GM21786 (cell line): ENCODE measurements around the gene EXOC3L2.
"Not testable (repeated sequence)": the region's sequence is repeated elsewhere in the genome, so short reads cannot be mapped to it uniquely, and the experiment has no call there.

Source experiments
- ATAC-seq: cut with Tn5 transposase; IDR thresholded peaks from one replicate; pipeline ENCODE4 v1.9.1; 2021; ENCODE audit not compliant: unreplicated experiment

The EXOC3L2 gene

DNA sequence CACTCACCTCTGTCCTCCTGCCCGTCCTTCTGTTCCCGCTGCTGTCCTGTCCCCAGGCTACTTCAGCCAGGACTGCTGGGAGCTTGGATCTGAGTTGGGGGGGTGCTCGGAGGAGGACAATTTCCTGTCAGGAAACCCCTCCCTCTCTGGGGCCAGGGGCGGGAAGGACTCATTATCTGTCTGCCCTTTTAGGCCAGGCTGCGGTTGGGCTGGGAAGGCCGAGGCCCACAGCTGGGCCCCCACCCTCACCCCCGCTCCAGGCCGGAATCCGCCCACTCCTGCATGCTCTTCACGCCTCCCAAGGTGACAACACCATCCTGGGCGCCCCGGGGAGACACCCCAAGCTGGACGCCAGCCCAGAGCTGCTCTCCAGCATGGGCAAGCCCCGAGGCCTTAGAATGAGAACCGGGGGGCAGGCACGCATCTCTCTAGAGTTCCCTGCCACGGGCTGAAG, at the start of gene EXOC3L2:
Gene EXOC3L2, minus strand, starts transcription at position 74 of the 454 bp plus-strand sequence. CDS start 6,362 bp downstream, outside the sequence.
- no peak for ATAC-seq

DNA sequence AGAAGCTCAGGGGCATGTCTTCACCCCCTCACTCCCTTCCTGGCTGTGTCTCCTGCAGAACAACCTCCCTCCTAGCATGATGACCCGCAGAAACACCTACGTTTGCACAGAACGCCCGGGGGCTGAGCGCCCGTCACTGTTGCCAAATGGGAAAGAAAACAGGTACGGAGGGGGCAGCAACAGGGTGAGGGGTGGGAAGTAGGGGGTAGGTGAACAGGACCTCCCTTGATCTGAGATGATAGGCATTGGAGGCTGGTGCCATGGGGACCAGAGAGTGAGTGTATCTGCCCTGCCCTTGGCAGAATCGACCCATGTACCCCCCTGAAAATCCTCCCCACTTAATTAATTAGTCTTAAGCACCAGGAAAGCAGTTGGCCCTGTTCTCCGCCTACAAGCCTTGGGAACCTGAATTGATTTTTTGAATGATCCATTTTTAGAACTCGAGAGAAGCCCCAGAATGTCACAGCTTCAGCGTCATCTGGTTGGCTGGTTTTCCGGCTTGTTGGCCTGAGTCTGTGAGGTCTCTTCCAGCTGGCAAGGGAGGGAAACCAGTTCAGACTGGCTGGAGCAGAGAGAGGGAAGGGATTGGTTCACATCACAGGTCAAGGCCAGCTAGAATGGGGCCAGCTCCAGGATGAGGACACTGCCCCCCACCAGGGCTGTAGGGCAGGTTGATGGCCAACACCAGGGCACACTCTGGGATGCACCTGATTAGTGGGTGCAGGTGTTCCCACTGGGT, 49.3 kb upstream of the EXOC3L2 start:
- no peak for ATAC-seq

DNA sequence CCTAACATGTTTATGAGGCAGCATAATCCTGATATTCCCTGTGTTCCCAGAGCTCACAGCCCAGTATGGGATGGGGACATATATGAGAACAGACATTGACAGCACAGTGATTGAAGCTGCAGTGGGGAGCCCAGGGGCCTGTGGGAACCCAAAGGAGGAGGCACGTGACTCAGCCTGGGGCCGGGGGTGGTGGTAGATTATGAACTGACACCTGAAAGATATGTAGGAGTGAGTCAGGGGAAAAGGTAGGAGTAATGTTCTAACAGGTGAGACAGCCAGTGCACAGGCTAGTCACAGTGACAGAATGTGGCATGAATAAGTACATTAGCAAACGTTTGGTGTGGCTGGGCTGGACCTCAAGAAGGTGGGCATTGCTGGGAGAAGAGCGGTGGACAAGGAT, 48.5 kb upstream of the EXOC3L2 start:
- ATAC-seq: no peak

DNA sequence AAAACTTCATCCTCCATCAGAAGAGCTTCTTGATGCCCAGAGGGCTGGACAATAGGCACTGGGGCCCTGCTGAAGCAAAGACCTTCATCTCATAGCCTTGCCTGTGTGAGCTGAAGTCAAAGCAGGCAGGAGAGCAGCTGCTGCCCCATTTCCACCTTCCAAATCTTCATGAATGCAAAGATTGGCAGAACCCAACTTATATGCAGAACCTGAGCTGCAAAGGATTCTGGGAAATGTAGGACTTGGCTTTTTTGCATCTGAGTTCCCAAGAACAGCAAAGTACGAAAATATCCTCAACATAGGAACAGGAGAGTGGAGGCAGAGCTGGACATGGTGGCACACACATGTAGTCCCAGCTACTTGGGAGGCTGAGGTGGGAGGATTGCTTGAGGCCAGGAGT, 46.6 kb upstream of the EXOC3L2 start:
- no peak for ATAC-seq

DNA sequence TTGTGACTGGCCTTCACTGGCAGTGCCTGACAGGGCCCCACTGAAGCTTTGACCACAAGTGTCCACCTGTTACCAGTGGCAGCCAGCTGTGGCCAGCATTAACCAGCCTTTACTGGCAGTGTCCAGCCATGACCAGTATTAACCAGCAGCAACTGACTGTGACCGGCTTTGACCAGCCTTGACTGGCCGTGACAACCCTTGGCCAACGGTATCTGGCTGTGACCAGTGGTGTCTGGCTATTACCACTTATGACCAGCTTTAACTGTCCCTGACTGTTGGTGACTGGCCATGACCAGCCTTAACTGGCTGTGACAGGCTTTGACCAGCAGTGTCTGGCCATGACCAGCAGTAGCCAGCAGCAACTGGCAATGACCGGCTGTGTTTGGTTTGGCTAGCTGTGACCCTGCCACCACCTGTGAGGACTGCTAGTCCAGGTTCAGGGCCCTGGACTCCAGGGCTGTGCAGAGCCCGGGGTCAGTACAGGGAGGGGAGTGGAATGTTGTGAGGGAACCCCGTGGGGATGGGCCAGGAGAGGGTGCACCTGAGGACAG, 45.2 kb upstream of the EXOC3L2 start:
- ATAC-seq: no peak

DNA sequence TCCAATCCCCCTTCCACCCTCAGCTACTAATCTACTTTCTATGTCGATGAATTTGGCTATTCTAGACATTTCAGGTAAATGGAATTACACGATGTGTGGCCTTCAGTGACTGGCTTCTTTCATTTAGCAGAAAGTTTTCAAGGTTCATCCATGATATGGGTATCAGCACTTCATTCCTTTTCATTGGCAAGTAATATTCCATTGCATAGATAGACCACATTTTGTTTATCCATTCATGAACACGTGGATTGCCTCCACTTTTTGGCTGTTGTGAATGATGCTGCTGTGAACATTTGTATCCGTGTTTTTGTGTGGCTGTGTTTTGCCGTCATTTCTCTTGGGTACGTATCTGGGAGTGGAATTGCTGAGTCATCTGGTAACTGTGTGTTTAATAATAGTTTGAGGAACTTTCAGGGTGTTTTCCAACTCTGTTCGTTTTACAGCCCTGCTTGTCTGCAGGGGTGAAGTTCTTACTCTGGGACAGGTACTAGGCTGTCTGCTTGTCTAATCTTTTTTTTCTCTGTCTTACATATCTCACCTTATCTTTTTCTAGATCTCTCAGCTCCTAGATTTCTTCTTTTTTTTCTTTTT, 38.3 kb upstream of the EXOC3L2 start:
- no peak for ATAC-seq

DNA sequence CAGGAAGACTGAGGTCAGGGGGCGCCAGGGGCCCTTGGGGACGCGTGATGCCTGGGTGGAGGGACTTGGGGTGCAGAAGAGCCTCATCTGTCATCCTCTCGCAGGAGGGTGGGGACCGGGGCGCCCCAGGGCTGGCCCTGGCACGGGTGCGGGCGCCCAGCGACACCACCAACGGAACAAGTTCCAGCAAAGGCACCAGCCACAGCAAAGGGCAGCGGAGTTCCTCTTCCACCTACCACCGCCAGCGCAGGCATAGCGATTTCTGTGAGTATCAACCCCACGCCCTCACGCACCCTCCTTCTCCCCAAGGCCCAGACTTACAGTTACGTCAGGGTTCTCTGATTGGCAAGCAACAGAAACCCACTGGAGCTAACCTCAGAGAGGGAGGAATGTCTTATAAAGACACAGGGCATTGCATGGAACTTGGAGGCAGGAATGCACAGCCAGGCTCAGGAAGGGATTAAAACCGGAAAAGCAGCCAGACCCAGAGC, 35.3 kb upstream of the EXOC3L2 start:
- ATAC-seq: no peak

DNA sequence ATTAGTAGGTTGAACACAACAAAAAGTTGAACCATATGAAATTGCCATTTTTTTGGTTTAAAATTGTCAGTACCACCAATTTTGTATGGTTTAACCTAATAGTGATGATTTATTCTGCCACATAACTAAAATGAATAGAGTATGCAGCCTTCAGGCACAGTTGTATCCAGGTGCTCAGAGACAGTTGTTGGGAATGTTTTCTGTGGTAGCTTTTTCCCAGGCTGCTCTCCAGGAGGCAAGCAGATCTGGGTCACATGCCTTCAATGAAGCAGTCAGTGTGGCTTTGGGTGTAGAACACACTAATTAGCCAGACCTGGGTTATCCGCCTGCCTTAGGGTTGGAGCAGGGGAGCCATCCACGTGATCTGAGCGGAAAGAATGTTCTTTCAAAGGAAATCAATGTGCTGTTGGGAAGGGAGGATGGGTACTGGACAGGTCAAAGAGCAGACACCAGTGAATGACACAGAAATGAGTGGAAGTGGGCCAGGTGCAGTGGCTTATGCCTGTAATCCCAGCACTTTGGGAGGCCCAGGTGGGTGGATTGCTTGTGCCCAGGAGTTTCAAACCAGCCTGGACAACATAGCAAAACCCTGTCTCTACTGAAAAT, 34.5 kb upstream of the EXOC3L2 start:
- ATAC-seq: no peak

DNA sequence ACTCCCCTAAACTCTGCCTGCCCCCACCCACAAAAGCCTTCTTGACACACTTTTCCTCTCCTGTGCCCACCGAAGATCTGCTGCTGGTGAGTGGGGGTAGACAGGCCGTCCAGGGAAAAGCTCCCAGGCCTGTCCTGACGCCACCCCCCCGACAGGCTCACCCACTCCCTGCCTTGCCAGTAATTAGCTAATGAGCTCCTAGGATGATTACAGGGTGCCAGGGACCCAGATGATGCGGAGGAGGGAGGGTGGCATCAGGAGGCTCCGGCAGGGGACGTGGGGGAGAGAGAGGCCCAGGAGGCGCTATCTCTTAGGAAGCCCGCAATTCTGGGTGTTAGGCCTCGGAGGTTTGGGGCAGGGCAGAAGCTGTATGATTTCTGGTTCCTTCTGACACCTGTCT, 32.9 kb upstream of the EXOC3L2 start:
- no peak for ATAC-seq

DNA sequence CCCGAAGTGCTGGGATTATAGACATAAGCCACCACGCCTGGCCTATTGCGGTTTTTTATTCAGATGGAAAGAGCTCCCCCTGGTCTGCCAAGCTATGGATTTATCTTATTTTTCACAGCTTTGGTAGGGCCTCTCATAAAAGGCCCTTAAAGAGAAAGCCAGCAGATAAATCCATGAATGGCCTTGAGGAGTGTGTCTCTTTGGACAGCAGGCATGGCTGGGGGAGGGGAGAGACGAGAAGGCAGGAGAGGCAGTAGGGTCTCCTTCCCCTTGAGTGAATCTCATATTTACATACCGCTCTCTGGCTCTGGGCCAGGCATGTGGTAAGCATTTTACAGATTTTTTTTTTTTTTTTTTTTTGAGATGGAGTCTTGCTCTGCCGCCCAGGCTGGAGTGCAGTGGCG, 31.1 kb upstream of the EXOC3L2 start:
- no peak for ATAC-seq

DNA sequence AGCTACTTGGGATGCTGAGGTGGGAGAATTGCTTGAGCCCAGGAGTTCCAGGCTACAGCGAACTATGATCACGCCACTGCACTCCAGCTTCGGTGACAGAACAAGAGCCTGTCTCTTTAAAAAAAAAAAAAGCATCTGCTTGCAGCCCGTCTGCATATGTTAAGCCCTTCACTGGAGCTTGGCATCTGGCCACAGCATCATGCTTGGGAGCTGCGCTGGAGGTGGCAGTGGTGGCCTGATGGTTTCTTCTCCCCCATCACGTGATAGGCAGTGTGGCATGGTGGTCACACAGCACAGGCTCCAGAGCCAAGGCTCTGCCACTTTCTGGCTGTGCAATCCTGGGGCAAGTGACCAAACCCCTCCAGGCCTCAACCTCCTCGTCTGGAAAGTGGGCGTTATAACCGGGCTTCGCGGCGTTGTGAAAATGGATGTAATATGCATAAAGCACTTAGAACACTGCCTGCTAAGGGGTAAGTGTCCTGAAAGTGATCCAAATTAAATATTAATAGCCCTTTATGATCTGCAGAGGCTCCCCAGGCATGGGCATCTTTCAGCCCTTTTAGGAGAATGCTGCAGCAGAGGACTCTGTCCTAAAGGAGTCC, 30.3 kb upstream of the EXOC3L2 start:
- no peak for ATAC-seq

DNA sequence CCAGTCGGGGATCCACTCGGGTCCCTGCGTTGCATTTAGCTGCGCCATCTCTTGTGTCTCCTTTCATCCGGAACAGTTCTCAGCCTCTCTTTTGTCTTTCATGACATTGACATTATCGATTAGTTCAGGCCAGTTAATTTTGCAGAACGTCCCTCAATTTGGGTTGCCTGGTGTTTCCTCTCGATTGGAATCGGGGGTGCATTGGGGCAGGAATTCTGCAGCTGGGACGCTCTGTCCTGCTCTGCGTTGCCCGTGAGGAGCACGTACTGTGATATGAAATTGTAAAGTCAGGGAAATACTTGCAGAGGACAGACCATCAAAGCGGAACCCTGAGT, 28.3 kb upstream of the EXOC3L2 start:
- no peak for ATAC-seq

DNA sequence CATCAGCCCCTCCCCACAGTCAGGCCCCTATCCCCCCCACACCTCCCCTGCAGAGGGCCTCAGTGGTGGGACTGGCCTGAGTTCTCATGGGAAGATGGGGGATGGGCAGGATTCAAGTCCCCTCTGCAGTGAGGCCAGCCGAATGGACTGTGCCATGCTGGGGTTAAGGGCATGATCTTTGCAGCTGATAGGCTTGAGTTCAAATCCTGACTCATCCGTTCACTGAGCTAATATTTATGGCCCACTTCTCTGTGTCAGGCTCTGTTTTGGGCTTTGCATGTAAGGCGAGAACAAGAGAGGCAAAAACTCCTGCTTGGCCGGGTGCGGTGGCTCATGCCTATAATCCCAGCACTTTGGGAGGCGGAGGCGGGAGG, 26.5 kb upstream of the EXOC3L2 start:
- no peak for ATAC-seq

DNA sequence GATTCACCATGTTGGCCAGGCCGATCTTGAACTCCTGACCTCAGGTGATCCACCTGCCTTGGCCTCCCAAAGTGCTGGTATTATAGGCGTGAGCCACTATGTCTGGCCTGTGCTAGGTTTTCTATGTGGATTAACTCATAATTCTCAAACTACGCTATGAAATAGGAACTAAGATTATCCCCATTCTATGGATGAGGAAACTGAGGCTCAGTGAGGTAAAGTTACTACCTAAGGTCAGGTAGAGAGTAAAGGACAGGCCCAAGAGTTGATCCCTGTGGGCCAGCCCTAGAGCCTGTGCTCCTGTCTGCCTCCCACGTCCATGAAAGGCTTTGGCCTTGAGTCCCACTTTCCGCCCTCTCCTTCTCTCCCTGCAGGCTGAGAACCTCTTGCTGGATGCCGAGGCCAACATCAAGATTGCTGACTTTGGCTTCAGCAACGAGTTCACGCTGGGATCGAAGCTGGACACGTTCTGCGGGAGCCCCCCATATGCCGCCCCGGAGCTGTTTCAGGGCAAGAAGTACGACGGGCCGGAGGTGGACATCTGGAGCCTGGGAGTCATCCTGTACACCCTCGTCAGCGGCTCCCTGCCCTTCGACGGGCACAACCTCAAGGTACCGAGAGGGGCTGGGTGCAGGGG, 26.0 kb upstream of the EXOC3L2 start:
- no peak for ATAC-seq

DNA sequence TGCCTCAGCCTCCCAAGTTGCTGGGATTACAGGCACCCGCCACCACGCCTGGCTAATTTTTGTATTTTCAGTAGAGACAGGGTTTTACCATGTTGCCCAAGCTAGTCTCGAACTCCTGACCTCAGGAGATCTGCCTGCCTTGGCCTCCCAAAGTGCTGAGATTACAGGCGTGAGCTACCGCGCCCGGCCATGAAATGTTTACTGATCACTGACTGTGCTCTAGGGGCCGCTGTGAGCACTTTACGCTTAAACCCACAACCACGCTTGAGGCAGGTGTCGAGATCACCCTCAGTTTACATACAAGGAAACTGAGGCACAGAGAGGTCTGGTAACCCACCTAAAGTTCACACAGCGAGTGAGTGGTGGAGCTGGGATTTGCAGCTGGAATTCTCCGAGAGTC, 24.7 kb upstream of the EXOC3L2 start:
- not testable (repeated sequence) for ATAC-seq

DNA sequence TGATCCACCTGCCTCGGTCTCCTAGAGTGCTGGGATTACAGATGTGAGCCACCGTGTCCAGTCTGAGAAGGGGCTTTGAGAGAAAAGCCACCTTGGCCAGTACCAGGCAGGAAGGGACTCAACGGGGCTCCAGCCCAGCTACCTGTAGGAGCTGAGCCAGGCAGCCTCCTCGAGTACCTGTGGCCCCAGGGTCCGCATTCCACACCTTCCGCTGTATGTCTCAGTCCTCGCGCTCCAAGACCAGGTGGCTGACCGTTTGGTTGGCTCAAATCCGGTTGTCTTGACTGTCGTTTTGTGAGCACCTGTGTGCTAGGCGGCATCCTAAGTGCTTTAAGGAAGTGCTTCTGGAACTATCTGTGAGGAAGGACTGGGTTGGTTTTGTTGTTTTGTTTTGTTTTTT, 22.1 kb upstream of the EXOC3L2 start:
- no peak for ATAC-seq

DNA sequence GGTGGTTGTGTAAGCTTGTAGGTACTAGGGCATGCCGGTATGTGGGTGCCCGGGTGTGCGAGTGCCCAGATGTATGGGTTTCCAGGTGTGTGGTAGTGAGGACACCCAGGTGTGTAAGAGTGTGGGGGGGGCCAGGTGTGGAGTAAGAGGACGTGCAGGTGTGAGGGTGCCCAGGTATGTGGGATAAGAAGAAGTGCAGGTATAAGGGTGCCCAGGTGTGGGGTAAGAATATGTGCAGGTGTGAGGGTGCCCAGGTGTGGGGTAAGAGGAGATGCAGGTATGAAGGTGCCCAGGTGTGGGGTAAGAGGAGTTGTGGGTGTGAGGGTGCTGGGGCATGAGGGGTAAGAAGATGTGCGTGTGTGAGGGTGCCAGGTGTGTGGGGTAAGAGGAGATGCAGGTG, 20.2 kb upstream of the EXOC3L2 start:
- no peak for ATAC-seq

DNA sequence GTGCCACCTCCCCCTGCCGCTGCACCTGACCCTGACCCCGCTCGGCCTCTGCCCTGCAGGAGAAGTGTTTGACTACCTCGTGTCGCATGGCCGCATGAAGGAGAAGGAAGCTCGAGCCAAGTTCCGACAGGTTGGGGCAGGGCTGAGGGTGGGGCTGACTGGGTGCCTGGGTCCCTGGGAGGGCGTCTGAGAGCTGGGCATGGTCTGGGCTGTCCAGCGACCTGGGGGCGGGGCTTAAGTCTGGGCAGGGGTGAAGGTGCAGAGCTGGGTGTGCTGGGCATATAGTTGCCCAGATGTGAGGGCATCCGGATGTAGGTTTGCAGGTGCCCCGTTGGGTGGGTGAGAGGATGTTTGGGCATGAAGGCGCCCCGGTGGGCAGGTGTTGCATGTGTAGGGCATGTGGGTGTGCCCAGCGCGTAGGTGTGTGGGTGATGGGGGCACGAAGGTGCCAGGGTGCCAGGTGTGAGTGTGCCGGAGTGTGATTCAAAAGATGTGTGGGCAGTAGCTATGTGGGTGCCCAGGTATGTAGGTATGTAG, 19.6 kb upstream of the EXOC3L2 start:
- no peak for ATAC-seq

DNA sequence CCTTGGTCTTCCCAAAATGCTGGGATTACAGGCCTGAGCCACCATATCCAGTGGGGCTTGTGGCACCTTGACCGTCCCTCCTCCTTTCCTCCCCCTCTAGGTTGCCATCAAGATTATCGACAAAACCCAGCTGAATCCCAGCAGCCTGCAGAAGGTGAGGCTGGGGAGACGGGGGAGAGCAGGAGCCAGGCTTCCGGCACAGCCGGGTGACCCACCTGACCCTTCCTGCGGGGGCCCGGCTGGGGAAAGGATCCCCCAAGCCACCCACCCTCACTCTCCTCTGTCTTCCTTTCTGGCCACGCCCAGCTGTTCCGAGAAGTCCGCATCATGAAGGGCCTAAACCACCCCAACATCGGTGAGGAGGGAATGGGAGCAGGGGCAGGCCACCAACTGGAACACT, 17.8 kb upstream of the EXOC3L2 start:
- no peak for ATAC-seq

DNA sequence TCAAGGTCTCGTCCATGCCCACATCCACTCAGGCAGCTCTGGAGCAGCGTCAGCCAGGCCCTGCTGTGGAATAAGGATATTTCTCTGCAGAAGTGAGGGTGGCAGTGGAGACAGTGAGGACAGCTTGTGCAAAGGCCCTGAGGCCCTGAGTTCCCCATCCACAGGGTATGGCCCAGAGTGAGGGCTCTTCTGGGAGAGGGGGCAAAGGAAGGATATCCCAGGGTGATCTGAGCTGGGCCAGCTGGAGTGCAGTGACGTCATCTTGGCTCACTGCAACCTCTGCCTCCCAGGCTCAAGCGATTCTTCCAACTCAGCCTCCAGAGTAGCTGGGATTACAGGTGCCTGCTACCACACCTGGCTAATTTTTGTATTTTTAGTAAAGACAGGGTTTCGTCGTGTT, 17.4 kb upstream of the EXOC3L2 start:
- no peak for ATAC-seq

DNA sequence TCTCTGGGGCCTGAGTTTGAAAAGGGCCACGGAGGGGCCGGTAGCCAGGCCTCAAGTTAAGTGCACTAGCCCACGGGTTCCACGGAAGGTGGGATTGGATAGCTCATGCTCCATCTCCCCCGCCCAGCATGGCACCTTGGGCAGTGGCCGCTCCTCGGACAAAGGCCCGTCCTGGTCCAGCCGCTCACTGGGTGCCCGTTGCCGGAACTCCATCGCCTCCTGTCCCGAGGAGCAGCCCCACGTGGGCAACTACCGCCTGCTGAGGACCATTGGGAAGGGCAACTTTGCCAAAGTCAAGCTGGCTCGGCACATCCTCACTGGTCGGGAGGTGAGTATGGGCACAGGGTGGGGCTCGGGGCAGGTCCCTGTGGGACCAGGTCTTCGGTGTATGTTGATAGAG, 13.7 kb upstream of the EXOC3L2 start:
- ATAC-seq: no peak
